NCI-H2081 treated with DMSO at 0.1 percent for 48 hours (cell line): Measurements from ENCODE around the gene PCDHGA1.
A peak's percentile ranks its signal among the peaks of the same experiment; 100 is the strongest.

Experiments used
- DNase-seq: peaks from one replicate; lab custom pipeline; 2025; lab: John Stamatoyannopoulos, UW

Gene PCDHGA1

GRCh38 chr5:141529873-141530272 is 199.6 kb downstream of the PCDHGA1 start:
- no peak for DNase-seq

- DNase-seq = no peak
Measured at GRCh38 chr5:141532726-141533125, 202.4 kb downstream of the PCDHGA1 start.

DNA sequence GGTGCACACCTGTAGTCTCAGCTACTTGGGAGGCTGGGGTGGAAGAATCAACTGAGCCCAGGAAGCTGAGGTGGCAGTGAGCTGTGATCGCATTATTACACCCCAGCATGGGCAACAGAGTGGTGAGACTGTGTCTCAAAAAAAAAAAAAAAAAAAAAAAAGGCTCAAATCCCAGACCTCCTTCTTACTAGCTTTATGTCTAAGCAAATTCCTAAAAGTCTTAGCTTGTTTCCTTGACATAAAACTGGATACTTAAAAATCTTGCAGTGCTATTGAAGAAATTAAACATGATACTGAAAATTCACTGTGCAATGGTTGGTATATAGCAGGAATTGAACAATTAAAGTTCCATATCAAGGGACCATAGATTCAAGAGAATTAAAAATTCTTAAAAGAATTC is 203.6 kb downstream of the PCDHGA1 start:
- DNase-seq = no peak

GRCh38 chr5:141534492-141535213 is 204.3 kb downstream of the PCDHGA1 start:
- DNase-seq = no peak

GRCh38 chr5:141543053-141543452 is 212.7 kb downstream of the PCDHGA1 start:
- no peak for DNase-seq

DNA sequence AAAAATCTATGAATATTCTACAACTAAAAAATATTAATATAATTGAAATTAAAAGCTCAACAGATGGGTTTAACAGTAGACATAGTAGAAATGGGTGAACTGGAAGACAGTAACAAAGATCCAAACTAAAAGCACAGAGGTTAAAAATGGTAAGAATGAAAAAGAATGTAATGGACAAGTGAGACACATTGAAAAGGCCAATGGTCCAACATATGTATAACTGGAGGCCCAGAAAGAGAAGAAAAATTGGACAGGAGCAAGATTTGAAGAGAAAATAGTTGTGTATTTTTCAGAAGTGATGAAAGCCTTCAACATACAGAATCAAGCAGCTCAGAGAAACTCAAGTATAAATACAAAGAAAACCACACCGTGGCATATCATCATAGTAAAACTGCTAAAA is 217.2 kb downstream of the PCDHGA1 start:
- DNase-seq = no peak

DNA sequence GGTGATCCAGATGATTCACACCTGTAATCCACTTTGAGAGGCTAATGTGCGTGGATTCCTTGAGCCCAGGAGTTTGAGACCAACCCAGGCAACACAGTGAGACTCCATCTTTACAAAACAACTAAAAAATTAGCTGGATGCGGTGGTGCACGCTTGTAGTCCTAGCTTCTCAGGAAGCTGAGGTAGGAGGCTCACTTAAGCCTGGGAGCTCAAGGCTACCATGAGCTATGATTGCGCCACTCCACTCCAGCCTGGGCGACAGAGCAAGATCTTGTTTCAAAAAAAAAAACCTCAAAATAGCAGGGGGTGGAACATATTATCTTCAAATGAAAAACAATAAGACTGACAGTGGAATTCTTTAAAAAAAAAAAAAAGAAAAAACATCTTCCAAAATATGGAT is 217.6 kb downstream of the PCDHGA1 start:
- DNase-seq = no peak

DNA sequence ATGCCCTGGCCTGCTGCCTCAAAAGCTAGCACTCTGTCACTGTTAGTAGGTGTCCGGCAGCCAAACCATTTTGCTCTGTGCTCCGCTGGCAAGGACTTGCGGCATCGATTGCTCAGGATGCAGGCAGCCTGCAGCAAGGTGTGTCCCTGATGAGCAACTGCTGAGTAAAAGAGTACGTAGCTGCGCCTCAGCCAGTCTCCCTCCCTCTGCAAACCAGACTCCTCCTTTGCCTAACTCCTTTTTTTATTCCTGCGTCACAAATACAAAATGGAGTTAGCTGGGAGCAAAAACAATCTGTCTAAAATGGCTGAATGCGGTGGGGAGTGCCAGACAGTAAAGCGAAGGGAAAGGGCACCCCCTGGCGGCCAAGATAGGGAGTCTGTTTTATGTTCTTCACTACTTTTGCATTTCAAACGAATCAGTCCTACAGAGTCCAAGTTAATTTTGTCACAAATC is 227.4 kb downstream of the PCDHGA1 start:
- DNase-seq = peak; percentile 52

- no peak for DNase-seq
Measured at GRCh38 chr5:141558150-141558549, 227.8 kb downstream of the PCDHGA1 start.

DNA sequence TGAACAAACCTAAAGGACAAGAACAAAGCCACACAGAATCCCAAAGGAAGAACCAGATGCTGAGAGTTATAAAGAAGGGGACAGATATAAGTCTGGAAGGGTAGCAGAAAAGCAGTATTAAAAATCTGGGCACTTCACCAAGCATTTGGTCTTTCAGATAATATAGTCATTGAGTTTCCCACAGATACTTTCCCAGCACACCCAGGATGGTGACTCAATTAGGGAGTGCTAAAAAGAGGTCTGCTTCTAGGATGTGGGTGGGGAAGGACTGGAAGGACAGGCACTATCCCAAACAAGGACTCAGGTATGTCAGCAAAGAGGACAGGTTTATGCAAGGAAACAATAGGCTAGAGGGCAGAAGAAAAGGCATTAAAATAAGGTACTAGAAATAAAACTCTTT is 229.1 kb downstream of the PCDHGA1 start:
- no peak for DNase-seq

GRCh38 chr5:141560151-141560550 is 229.8 kb downstream of the PCDHGA1 start:
- DNase-seq = peak; percentile 31

DNA sequence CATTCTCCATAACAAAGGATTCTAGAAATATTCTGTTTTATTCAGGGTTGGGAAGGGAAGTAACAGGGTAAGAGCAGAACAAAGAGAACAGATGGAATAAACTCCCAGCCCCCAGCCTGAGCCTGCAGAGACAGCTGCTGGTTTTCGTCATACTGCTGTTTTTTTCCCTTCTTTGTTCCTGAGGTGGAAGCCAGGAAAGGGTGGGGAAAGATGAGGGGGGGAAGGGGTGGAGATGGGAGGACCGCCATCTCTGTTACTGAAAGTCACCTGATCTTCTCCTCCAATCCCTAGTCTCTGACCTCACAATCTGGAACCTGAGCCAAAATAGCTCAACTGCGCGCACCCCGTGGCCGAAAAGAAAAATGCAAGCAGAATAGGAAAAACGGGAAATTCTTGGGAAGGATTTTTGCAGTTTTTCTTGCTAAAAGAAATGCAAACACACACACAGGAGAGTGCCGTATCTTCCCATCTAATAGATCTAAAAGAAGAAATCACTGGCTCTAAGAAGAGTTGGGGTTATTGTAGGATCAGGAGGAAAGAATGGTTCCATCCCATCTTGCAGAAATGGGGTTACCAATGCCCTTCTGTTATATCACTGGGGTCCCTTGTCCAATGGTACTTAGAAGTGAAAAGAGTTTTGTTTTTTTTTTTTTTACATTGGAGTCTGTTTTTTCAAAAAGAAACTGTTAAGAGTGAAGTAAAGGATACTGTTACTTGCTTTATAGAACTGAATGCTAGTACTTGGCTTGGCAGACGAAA is 230.6 kb downstream of the PCDHGA1 start:
- peak; percentile 73 for DNase-seq
